B cell (primary cell): ENCODE results near the gene CACNB2.

ENCODE experiments used
- EZH2 ChIP-seq: IDR thresholded peaks from 2 replicates; pipeline ENCODE4 v1.6.1; 2012; ENCODE audit warnings: borderline replicate concordance, low read depth, mild to moderate bottlenecking, moderate library complexity, low read length; ENCODE audit not compliant: insufficient read depth, poor library complexity, severe bottlenecking
- TF ChIP-seq, protein P1 (sequence below): fragments of 200-600 bp; IDR thresholded peaks from one replicate; pipeline ENCODE4 v1.8.0; 2022; ENCODE audit warnings: antibody characterized with exemption, mild to moderate bottlenecking

DNA sequence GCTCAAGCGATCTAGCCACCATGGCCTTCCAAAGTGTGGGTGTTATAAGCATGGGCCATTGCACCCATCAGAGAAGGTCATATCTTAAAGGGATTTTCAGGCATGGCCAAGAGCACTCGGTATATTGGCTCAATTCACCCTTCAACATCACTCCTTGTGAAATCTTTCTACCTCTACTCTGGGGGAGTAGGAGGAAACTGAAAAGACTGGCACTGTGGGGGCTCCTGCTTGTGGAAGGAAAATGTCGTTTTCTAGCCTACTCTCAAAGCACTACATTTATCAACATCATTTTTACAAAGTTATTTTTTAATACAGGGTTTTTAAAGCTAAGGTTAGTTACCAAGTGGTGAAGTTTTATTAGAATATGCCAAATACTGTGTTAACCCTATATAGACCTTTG, 42.0 kb upstream of the CACNB2 start:
- TF ChIP-seq, protein P1, sequence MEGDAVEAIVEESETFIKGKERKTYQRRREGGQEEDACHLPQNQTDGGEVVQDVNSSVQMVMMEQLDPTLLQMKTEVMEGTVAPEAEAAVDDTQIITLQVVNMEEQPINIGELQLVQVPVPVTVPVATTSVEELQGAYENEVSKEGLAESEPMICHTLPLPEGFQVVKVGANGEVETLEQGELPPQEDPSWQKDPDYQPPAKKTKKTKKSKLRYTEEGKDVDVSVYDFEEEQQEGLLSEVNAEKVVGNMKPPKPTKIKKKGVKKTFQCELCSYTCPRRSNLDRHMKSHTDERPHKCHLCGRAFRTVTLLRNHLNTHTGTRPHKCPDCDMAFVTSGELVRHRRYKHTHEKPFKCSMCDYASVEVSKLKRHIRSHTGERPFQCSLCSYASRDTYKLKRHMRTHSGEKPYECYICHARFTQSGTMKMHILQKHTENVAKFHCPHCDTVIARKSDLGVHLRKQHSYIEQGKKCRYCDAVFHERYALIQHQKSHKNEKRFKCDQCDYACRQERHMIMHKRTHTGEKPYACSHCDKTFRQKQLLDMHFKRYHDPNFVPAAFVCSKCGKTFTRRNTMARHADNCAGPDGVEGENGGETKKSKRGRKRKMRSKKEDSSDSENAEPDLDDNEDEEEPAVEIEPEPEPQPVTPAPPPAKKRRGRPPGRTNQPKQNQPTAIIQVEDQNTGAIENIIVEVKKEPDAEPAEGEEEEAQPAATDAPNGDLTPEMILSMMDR: no peak
- TF ChIP-seq EZH2: no peak
